Stimulated activated CD4-positive, alpha-beta T cell treated with anti-CD3 and anti-CD28 coated beads, Interleukin-12 subunit alpha, Interleukin-12 subunit beta, amount 100 ng/mL, for 48 hours (primary cell): ENCODE measurements around the gene FHL5.
"Not testable (repeated sequence)": the region's sequence is repeated elsewhere in the genome, so short reads cannot be mapped to it uniquely, and the experiment has no call there.

ENCODE experiments used
- DNase-seq, 3 donors: peaks; one replicate each; pipeline ENCODE4 v3.0.0-alpha.2; 2020; ENCODE audit warnings: low read depth in 2 of 3, low spot score in 1 of 3

FHL5 gene

DNA sequence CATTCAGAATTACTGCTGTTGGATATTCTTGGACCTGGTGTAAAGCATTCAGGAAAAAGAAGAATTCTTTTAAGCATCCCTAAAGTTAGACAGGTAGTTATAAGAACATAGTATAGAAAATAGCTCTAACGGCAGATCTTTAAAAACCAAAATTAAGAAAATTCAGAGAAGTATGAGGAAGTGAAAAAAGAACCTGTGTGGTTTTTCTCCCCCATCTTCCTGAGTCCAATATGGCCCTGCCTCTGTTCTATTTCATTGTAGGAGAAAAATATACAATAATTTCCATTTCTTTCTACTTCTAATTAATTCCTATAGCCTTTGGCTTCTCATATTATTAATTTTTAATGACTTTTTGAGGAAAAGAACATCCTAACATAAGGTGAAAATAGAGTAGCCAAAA lies 47.1 kb downstream of the FHL5 start:
- no peak for DNase-seq

DNA sequence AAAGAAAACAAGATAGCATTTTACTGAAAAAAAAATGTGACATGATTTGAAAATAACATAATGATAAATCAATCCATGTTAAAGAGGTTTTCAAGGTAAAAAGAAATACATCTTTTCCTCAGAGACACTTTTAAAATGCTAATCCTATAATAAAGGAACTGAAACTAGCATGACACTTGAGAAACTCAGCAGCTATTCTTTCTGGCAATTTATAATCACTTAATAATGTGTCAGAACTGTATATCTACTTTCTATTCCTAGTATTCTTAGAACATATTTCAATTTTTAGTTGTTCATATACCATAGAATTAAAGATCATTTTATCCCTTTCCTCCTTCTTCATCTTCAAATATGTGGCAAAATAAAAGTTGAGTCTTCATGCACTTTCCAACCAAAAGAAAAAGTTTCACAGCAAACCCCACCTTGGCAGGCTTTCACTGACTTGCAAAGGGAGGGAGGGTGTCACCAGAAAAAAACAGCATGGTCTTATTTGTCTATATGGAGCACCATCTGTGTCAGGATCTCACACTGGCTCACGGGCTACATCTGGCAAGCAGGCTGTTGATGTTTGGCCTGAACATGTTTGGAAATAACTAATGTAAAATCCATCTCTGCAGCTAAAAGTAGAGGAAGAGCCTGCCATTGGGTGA lies 48.5 kb downstream of the FHL5 start:
- DNase-seq: no peak

DNA sequence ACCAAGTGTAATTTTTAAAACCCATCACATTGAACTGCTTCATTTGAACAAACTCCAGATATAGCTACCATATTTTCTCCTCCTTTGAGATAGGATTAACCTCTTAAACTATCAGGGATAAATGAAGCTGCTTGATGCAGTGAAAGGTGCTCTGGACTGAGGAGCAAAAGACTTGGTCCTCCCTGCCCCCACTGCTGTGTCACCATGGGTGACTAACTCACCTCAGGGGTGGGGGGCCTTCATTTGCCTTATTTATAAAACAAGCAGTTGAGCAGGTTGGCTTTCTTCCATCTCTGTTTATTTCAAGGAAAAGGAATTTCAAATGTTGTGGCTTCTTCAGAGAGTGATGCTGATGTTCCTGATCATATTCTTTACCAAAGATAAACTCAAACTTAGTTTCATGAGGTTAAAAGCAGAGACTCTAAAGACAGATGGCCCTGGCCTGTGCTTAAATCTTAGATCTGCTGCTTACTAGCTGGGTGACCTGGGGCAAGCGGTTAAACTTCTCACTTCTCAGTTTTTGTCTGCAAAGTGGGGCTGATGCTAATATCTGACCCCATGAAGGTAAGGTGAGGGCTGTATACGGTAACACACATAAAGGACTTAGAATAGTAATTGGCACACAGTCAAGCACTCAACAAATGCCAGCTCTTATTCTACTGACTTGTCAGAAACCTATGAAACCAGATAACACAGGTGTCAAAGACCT lies 50.5 kb downstream of the FHL5 start:
- no peak for DNase-seq

DNA sequence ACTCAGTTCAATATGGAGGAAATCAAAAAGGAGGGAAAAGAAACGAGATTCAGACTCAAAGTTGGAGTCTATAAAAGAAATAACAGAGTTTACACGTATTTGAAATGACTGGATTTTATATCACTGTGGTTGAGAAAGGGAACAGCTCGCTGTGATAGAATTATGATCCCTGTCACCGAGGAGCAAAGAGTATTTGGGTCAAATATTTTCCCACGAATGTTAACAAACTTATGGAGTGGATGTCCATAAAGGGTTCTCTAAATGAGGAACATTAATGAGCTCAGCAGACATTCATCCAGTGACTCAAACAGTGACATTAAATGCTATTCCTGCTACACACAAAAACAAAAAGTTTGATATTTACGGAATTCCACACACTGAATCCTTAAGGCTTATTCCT lies 57.9 kb downstream of the FHL5 start:
- DNase-seq: no peak

DNA sequence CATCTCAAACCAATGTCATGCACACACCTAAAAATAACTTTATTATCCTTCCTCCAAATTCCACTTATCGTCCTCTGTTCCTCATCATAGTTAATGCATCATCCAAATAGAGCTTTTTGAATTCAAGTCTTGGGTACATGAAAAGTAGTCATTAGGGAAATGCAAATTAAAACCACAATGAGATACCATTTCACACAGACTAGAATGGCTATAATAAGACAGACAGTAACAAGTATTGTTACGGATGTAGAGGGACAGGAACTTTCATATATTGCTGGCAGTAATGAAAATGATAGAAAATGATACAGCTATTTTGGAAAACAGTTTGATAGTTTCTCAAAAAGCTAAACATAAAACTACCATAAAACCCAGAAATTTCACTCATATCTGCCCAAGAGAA lies 59.1 kb downstream of the FHL5 start:
- DNase-seq: no peak

DNA sequence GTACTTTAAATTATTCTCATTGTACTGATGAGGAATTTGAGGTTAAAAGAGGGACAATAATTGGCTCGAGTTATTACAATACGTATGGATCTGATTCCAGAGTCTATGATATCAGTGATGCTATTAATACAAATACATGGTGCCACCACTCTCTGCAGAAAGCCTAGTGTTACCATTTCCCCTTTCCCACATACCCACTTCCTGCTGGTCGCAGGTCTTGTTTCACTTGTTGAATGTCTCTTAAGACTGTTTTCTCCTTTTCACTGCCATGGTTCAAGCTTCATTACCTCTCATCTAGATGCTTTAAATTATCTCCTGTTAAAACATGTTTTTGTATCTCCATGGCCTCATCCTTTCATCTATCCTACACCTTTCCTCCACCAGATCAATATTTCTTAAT lies 62.0 kb downstream of the FHL5 start:
- DNase-seq: no peak

DNA sequence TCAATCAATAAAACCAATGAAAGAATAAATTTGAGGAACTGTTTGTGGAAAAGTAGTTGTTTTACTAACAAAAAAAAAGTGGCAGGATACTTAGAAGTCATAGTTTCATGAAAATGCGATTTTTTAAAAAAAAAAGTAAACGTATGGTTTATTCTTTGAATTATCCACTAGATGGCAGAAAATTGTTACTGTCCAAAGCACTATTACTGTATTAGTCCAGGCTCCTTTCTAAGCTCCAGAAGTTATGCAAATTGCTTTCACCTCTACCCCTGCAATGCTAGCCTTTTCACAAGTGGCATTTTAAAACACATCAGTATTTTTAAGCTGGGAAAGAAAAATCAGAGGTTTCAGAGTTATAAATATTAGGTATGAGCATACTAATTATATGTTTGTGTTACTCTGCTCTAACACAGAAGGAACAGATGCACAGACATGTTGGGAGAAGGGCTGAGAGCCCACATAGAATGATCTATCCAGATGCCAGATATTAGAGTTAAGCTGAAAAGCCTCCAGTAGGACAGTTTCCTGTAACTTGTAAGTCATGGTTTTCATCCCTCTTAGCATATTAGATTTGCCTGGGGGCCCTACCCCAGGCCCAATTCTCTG lies 63.9 kb downstream of the FHL5 start:
- DNase-seq: no peak

DNA sequence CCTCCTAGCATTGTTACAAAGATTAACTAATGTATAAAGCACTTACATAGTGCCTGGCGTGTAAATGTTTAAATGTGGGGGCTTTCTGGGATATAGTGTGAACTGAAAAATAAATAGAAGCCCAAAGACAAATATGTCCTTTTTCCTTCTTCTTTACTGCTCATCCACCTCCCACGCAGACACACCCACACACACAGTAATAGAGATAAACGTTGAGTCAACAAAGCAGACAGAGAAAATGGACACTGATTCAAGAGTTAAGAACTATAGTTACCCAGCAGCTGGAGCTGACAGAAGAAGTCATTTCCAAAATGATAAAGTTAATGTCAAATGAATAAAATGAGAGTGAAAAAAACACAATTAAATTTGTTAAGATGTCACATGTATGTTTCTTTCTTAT lies 68.3 kb downstream of the FHL5 start:
- no peak for DNase-seq

DNA sequence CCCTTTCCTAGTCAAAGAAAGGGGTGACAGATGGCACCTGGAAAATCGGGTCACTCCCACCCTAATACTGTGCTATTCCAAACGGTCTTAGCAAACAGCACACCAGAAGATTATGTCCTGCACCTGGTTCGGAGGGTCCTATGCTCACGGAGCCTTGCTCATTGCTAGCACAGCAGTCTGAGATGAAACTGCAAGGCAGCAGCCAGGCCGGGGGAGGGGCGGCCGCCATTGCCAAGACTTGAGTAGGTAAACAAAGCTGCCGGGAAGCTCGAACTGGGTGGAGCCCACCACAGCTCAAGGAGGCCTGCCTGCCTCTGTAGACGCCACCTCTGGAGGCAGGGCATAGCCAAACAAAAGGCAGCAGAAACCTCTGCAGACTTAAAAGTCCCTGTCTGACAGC lies 75.1 kb downstream of the FHL5 start:
- not testable (repeated sequence) for DNase-seq

DNA sequence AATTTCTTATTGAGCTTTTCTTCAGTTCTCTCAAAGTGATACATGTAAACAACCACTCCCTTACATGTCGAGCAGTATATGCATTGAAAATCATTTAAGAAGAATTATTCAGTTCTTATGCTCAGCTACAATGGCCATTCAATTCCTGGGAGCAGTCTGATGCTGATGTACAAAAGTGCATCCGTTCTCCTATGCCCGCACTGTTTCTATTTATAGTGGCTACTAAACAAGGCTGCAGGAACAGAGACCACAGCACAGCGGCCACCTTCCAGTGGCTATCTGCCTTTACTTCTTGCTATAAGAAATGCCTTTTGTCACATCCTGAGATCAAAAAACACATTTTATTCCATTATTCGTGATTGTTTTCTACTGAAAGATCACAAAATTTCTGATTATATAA lies 82.2 kb downstream of the FHL5 start:
- DNase-seq: no peak

DNA sequence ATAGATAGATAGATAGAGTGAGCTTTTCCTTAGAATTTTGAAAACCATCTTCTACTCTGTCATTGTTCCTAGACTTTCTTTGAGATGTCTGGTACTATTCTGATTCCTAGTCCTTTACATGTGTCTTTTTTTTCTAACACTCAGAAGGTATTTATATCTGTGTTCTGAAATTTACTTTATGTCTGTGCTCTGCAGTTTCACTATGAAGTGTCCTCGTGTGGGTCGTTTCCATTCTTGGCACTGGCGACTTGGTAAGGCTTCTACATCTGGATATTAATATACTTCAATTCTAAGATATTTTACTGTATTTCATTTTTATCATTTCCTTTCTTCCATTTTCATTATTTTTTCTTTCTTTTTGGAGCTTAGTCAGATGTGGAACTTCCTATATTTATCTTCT lies 87.0 kb downstream of the FHL5 start:
- DNase-seq: no peak

DNA sequence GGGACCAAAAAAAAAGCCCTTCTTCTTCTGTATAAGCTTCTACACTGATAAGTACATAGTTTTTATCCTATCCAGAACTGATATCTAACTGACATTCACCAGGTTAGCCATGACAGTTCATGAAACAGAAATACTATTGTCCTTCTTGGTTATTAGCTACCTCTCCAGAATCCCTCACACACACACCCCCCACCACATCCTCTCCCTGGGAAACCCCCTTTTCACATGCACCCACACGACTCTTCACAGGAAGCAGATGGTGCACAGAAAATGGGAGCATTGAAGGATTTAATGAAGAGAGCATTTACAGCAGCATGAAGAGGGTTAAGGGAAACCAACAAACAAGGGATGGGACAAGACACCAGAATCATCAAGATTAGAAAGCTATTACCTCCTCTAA lies 88.9 kb downstream of the FHL5 start:
- DNase-seq: no peak

DNA sequence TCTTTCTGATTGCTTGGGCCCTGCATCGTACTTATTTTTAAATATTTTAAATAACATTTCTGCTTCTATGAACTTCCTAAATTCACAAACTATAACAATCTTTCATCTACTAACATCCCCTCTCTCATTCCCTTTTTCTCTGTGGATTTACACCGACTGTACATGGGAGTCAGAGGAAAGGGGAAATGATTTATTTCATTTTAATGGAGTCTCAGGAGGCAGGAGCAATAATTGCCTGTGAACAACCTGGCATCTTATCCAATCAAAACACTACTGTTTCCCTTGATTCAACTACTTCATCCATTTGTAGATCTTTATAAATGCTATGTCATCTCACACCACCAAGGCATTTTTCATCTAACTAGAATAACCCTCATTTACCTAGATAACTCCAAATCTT lies 89.6 kb downstream of the FHL5 start:
- DNase-seq: no peak

DNA sequence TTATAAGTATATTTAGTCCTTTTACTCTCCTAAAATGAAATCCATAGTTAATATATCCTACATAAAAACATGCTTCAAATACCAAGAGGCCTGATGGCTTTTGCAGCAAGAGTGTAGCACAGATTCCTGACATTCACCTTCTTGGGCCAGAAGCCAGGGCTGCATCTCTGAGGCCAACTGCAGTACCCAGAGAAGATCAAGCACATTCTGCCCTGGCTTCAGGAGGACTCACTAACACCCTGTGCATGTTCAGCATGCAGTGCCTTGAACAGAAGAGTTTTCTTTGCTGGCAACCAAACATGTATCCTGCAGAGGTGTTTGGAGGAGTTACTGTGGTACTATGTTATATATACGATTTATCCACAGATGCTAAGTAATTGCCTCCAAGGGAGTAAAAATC lies 90.3 kb downstream of the FHL5 start:
- no peak for DNase-seq

DNA sequence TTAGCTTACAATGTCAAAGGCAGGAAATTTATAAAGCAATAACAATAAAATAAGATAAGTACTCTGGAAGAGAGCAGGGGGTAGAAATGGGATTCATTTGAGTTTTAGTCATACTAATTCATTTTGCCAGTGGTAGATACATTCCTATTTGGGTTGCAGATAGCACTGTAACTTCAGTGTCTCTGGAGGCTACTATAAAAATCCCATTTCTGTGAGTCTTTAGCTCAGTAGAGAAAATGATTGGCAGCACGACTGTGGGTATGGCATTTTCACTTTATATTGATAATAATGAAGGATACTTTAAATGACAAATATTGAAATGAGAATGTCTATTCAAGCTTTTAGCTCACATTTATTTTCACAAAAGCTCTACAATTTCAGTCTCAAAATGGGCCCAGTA lies 93.6 kb downstream of the FHL5 start:
- DNase-seq: no peak

DNA sequence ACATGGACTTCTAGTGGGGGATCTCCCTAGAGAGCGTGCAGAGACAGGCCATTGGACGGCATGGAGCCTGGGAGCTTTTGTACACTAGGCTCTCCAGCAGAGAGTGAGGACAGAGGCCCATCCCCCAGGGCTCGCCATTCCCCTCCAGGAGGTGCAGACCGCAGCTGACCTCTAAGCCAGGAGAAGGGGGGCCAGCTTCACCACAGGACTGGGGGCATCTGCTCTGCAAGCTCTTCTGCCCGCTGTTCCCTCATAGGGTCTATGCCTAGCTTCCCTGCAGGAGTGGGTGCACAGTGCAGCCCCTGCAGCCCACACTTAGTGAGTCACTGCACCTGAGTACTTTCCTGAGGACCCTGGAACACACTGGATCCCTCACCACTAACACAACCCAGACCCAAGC lies 94.4 kb downstream of the FHL5 start:
- DNase-seq: no peak

DNA sequence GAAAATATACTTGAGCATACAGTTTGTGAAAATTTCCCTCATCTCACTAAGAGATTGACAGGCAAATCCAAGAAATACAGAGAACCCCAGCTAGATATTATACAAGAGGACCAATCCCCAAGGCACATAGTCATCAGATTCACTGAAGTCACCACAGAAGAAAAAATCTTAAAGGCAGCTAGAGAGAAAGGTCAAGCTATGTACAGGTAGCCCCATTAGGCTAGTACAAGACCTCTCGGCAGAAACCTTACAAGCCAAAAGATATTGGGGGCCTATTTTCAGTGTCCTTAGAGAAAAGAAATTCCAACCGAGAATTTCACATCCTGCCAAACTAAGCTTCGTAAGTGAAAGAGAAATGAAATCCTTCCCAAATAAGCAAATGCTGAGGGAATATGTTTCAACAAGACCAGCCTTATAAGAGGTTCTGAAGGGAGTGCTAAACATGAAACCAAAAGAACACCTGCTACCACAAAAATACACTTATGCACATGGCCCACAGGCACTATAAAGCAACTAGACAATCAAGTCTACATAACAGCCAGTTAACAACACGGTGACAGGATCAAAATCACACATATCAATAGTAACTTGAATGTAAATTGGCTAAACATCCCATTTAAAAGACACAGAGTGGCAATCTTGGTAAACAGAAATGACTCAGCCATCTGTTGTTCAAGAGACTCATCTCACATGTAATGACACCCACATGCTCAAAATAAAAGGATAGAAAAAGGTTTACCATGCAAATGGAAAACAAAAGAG lies 96.3 kb downstream of the FHL5 start:
- DNase-seq: no peak
